ENCODE results near the gene ASS1.

The ASS1 gene

DNA sequence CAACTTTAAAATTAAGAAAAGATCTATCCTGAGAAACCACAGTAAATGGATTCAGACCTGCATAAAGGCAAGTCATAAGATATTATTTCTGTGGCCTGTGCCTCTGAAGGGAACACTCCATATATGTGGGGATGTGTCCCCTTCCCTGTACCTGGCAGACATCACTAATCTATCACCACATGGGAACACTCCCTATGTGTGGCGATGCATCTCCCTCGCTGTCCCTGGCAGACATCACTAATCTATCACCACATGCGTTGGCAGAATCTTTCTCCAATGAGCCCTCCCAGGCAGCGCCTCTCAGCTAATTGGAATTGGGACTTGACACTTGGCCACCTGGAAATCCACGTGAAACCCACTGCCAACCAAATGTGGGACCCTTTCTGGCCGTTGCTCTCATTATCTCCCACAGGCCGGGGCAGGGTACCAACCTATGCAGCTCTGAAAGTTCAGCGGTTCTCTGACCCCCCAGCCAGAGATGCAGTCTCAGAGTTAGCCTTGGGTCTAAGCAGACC, 25.2 kb upstream of the ASS1 start:
- TF ChIP-seq CTCF (conservative IDR thresholded peaks at IDR 0.05), result no peak
- TF ChIP-seq ZFX (IDR thresholded peaks at IDR 0.05), result no peak
- no peak overlapping the region for H3K27ac ChIP-seq

DNA sequence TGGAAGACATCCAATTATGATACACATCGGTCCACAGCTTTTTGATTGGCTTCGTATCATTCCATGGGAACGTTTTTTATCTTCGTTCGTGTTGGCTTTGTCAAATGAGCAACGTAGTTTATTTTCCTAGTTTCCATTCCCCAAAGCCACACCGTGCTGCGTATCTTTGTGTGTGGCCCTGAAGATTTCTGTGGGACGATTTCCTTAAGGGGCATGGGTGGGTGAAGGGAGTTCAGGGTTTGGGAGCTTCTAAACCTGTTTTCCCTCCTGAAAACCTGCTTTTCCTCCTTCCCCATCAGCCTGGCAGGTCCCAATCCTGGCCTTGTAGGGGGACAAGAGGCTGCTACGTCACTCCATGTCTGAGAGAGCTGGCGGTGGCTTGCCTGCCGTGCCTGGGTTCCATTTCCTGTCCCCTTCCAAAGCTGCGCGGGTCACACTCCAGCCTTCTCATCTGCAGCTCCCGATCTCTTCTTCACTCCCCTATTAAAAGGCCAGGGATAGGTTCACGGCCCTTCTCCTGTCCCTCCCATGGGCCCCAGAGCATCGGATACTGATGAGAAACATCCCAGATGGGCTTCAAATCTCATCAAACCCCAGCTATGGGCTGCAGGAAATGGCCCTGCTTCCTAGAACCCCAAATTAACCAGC, 23.5 kb upstream of the ASS1 start:
- H3K27ac ChIP-seq, result no peak overlapping the region
- TF ChIP-seq CTCF (conservative IDR thresholded peaks at IDR 0.05) (no peak), ZFX (IDR thresholded peaks at IDR 0.05) (no peak)

DNA sequence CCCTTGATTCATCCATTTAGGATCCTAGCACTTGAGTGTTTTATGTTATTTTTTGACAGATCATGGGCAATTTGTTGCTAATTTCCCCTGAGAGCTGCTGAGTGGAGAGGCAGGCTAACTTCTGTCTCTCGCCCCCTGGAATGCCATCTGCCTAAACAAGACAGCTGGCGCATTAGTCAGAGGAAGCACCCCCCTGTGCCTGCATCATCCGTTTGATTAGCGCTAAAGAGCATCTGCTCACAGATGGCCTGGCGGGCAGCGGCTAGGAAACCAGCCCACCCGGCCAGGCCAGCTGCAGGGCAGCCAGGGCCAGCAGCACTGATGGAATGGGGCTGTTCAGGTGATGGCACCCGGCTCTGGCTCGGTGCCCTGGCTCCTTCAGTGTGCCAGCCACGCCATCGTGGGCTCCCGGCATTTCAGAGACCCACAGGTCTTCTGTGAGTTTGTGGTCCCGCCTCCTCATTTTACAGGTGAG, 22.9 kb upstream of the ASS1 start:
- H3K27ac ChIP-seq, result no peak overlapping the region
- TF ChIP-seq ZFX (IDR thresholded peaks at IDR 0.05) (no peak), CTCF (conservative IDR thresholded peaks at IDR 0.05) (no peak)

DNA sequence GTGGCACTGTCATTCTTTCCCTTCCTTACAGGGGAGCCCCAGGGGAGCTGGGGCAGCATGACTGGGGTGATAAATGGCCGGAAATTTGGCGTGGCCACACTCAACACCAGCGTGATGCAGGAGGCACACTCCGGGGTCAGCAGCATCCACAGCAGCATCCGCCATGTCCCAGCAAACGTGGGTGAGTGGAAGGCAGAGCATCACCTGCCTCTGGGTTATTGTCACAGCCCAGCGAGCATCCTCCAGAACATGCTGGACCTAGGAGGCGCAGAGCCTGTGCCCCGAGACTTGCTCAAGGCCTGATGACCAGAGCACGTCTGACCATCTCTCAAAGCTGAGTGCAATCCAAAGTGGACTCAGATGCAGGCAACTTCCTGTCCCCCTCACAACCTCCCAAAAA, 22.2 kb upstream of the ASS1 start:
- TF ChIP-seq CTCF (conservative IDR thresholded peaks at IDR 0.05), result no peak
- no peak for TF ChIP-seq ZFX (IDR thresholded peaks at IDR 0.05)
- H3K27ac ChIP-seq, result no peak overlapping the region

- H3K27ac ChIP-seq, result no peak overlapping the region
- TF ChIP-seq CTCF (conservative IDR thresholded peaks at IDR 0.05) (no peak), ZFX (IDR thresholded peaks at IDR 0.05) (no peak)
Measured at GRCh38 chr9:130423272-130423671, 21.5 kb upstream of the ASS1 start.

DNA sequence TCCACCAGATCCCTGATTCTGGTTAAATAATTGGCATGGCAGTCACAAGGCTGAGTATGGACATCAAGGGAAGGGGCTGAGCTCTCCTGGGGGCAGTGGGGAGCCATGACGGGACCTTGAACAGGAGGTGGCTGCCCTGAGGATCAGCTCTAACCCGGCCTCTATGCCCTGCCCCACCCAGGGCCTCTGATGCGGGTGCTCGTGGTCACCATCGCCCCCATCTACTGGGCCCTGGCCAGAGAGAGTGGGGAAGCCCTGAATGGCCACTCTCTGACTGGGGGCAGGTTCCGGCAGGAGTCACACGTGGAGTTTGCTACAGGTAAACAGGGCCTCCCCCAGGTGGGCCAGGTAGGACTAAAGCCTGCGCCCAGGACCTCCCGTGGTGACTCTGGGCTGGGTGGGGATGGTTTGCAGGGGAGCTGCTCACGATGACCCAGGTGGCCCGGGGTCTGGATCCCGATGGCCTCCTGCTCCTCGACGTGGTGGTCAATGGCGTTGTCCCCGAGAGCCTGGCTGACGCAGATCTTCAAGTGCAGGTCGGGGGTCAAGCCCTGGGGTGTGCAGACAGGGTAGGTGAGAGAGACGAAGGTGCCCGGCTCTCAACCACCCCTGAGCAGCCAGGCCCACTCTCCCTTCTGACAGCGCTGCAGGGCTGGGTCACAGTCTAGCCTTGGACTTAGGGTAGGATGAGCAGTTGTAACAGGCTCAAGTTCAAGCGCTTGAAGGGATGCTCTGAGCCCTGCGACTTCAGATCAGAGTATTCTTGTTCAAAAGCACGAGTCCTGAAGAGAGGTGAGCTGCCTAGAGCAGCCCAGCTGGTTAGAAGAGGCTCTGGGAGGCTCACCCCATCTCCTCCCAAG, 19.9 kb upstream of the ASS1 start:
- no peak for TF ChIP-seq ZFX (IDR thresholded peaks at IDR 0.05)
- TF ChIP-seq CTCF (conservative IDR thresholded peaks at IDR 0.05), result no peak
- H3K27ac ChIP-seq, result no peak overlapping the region

All from C4-2B (cell line).